HepG2 (cell line): Measurements from ENCODE around the gene PYGL.

ENCODE experiments used
- BCL6 ChIP-seq: IDR thresholded peaks from 2 replicates; pipeline ENCODE4 v1.6.1; 2016; ENCODE audit warnings: missing genetic modification reagents, missing compliant biosample characterization
- CREM ChIP-seq, 2 experiments: sonication (generic) in 1 of 2; formaldehyde crosslinking in 1 of 2; IDR thresholded peaks; 2 replicates each; pipeline versions ENCODE4 v1.4.0 to v1.6.1; 2016 to 2020; ENCODE audit warnings: antibody characterized with exemption in 1 of 2, mild to moderate bottlenecking in 1 of 2, missing genetic modification reagents in 1 of 2
- CTCF ChIP-seq: sonication (generic); formaldehyde crosslinking; IDR thresholded peaks from 2 replicates; pipeline ENCODE4 v1.5.0; 2020; ENCODE audit warnings: mild to moderate bottlenecking, missing genetic modification reagents, moderate library complexity
- FOXA1 ChIP-seq, 2 experiments: fragments of 450-650 bp in 1 of 2; sonication (generic) in 1 of 2; formaldehyde crosslinking in 1 of 2; IDR thresholded peaks; 2 replicates each; pipeline versions ENCODE4 v1.4.0 to v1.6.1; 2016 to 2020; ENCODE audit warnings: missing genetic modification reagents in 1 of 2
- JUNB ChIP-seq: sonication (generic); formaldehyde crosslinking; IDR thresholded peaks from 2 replicates; pipeline ENCODE4 v1.8.0; 2022; ENCODE audit warnings: missing genetic modification reagents, mild to moderate bottlenecking, borderline replicate concordance
- NCOR1 ChIP-seq: fragments of 200-600 bp; sonication (generic); IDR thresholded peaks from 2 replicates; pipeline ENCODE4 v1.7.0; 2017; ENCODE audit warnings: antibody characterized with exemption, low read length, borderline replicate concordance
- NR1H2 ChIP-seq: sonication (generic); formaldehyde crosslinking; IDR thresholded peaks from 2 replicates; pipeline ENCODE4 v1.8.1; 2022; ENCODE audit warnings: low read depth, missing genetic modification reagents, borderline replicate concordance
- NR3C1 ChIP-seq: sonication (generic); formaldehyde crosslinking; IDR thresholded peaks from 2 replicates; pipeline ENCODE4 v1.4.0; 2020; ENCODE audit warnings: missing genetic modification reagents
- PATZ1 ChIP-seq: sonication (generic); formaldehyde crosslinking; IDR thresholded peaks from 2 replicates; pipeline ENCODE4 v1.4.0; 2020; ENCODE audit warnings: missing genetic modification reagents
- POLR2AphosphoS5 ChIP-seq: IDR thresholded peaks from 2 replicates; pipeline ENCODE4 v1.6.1; 2012; ENCODE audit warnings: low read depth, low read length
- RERE ChIP-seq: IDR thresholded peaks from 2 replicates; pipeline ENCODE4 v1.6.1; 2016; ENCODE audit warnings: low read depth, missing genetic modification reagents, missing compliant biosample characterization

- TF ChIP-seq CTCF (CRISPR knock-in tag) (no peak), PATZ1 (CRISPR knock-in tag) (no peak), CREM (IDR thresholded peaks at IDR 0.05) (no peak), CREM (CRISPR knock-in tag; IDR thresholded peaks at IDR 0.05) (no peak), POLR2AphosphoS5 (no peak), NCOR1 (no peak), NR1H2 (CRISPR knock-in tag) (no peak), NR3C1 (CRISPR knock-in tag) (no peak), FOXA1 (IDR thresholded peaks at IDR 0.05) (no peak), FOXA1 (CRISPR knock-in tag; IDR thresholded peaks at IDR 0.05) (no peak), JUNB (CRISPR knock-in tag) (no peak), RERE (CRISPR knock-in tag) (no peak), BCL6 (CRISPR knock-in tag) (no peak)
Observed at GRCh38 chr14:50932156-50932555, 12.1 kb downstream of the PYGL start.
